Measurements from ENCODE around the gene GH1. TPM values are rescaled to one million over a fixed set of nuclear protein-coding genes. Genes with fewer than 3 reads are reported as not detected.

Gene GH1
- total and polyA plus RNA-seq, 2 of the 13 experiments (the other 11 are each of a cell fraction or from before 2014, with no cell fraction given): not detected

GRCh38 chr17:63911041-63911635 lies 7.5 kb downstream of the GH1 start, which contains the start of gene CSHL1:
TSS of gene CSHL1 (minus strand) at chr17:63911258. CDS start at chr17:63911196, 62 bp downstream.
- BruUV-seq (replicated peaks): no TSS peak
- in situ Hi-C loops (cut with HindIII; ENCODE audit: extremely low pct_ligation_motif_present, low pct_unique_long_range_greater_than_20kb): loop anchor here (5.0 kb wide), 1 partner anchor 36 kb away; no protein-coding TSS in a partner anchor
- no peak within 1 kb of the TSS for H3K9ac ChIP-seq (ENCODE audit: insufficient read depth, low read depth, low read length)
- H3K36me3 ChIP-seq (replicated peaks in 1 of 2; ENCODE audit: control insufficient read depth in 1 of 2, insufficient read depth in 2 of 2, low read length in 2 of 2): no peaks in the 10 kb centered on the region
- H3K27ac ChIP-seq (ENCODE audit: extremely low read length, insufficient read depth, low read length): no peak within 1 kb of the TSS
- peak within 1 kb of the TSS; percentile 14; the same call in 1 of the 2 replicates for H3K4me2 ChIP-seq (ENCODE audit: low read depth, low read length)
- no peaks in the 10 kb centered on the region for H3K79me2 ChIP-seq (ENCODE audit: insufficient read depth, low read length)
- WGBS (ENCODE audit: low lambda C conversion rate): 40% methylated on average over 15 of the region's 15 CpGs
- ATAC-seq (no peak), DNase-seq (ENCODE audit: low spot score) (no peak), FAIRE-seq (no peak)
- no peak for TF ChIP-seq ZSCAN29 (CRISPR knock-in tag; conservative IDR thresholded peaks at IDR 0.05)
- TF ChIP-seq ZNF362 (CRISPR knock-in tag; IDR thresholded peaks at IDR 0.05; ENCODE audit: borderline replicate concordance): no peak
- TF ChIP-seq TRIM24 (CRISPR knock-in tag; IDR thresholded peaks at IDR 0.05): no peak
- TF ChIP-seq, protein P1, sequence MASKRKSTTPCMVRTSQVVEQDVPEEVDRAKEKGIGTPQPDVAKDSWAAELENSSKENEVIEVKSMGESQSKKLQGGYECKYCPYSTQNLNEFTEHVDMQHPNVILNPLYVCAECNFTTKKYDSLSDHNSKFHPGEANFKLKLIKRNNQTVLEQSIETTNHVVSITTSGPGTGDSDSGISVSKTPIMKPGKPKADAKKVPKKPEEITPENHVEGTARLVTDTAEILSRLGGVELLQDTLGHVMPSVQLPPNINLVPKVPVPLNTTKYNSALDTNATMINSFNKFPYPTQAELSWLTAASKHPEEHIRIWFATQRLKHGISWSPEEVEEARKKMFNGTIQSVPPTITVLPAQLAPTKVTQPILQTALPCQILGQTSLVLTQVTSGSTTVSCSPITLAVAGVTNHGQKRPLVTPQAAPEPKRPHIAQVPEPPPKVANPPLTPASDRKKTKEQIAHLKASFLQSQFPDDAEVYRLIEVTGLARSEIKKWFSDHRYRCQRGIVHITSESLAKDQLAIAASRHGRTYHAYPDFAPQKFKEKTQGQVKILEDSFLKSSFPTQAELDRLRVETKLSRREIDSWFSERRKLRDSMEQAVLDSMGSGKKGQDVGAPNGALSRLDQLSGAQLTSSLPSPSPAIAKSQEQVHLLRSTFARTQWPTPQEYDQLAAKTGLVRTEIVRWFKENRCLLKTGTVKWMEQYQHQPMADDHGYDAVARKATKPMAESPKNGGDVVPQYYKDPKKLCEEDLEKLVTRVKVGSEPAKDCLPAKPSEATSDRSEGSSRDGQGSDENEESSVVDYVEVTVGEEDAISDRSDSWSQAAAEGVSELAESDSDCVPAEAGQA (IDR thresholded peaks at IDR 0.05; ENCODE audit: low read depth): no peak
- TF ChIP-seq, protein P1 (CRISPR knock-in tag; IDR thresholded peaks at IDR 0.05; ENCODE audit: borderline replicate concordance): no peak
- TF ChIP-seq PHF8 (CRISPR knock-in tag; IDR thresholded peaks at IDR 0.05): no peak
- TF ChIP-seq ZSCAN9 (CRISPR knock-in tag; IDR thresholded peaks at IDR 0.05; ENCODE audit: borderline replicate concordance): no peak
- no peak for TF ChIP-seq ZNF121 (CRISPR knock-in tag; IDR thresholded peaks at IDR 0.05)
- no peak for TF ChIP-seq KDM3A (CRISPR knock-in tag; IDR thresholded peaks at IDR 0.05; ENCODE audit: low read depth)
- no peak for TF ChIP-seq ZNF564 (CRISPR knock-in tag; IDR thresholded peaks at IDR 0.05)
- TF ChIP-seq CHD4 (IDR thresholded peaks at IDR 0.05; ENCODE audit: borderline replicate concordance, low read length): no peak
- H3K4me3 ChIP-seq (replicated peaks in 1 of 3; ENCODE audit: insufficient read depth in 1 of 3, low read depth in 2 of 3, low read length in 3 of 3): no peak within 1 kb of the TSS
- no peaks in the 10 kb centered on the region for H3K9me3 ChIP-seq (ENCODE audit: low read length)
- ChIA-PET POLR2A (interaction anchor here (1.7 kb wide), 1 partner anchor 137 kb away, joined by 5 read pairs; the partner anchor contains the start of genes CCDC47 and DDX42), CTCF (ENCODE audit: low intra/inter-chr PET ratio, low total read pairs) (interaction anchor here (1.1 to 2.2 kb wide), 4 partner anchors 35 to 115 kb away, joined by 6 to 10 read pairs (median 8); no protein-coding TSS in a partner anchor)
- peaks cover 10% of the 10 kb centered on the region for H3K4me1 ChIP-seq (ENCODE audit: insufficient read depth, low read length)
- no peaks in the 10 kb centered on the region for H4K20me1 ChIP-seq (ENCODE audit: insufficient read depth, low read length)
- intact Hi-C loops (cut with micrococcal nuclease; ENCODE audit: unreplicated experiment): loop anchor here (10.0 kb wide), 1 partner anchor 224 kb away; the partner anchor contains the start of gene ERN1
- H3K27me3 ChIP-seq (ENCODE audit: control insufficient read depth in 1 of 2, insufficient read depth in 2 of 2, low read length in 2 of 2): peaks cover 4 to 47% of the 10 kb centered on the region in 2 experiments; a peak in 4 of 5 replicates
- no peak within 1 kb of the TSS for H2AFZ ChIP-seq (ENCODE audit: low read length)

All from HepG2 (cell line).